GM19239 (cell line): Measurements from ENCODE around the gene HLCS.

ENCODE experiments used
- DNase-seq: peaks from one replicate; pipeline ENCODE4 v3.0.0; 2011; ENCODE audit warnings: low spot score; ENCODE audit not compliant: insufficient read length
- FAIRE-seq: peaks from 2 replicates; lab custom pipeline; 2011; peaks lifted over from hg19 to GRCh38; lab: Jason Lieb, UNC

The HLCS gene

DNA sequence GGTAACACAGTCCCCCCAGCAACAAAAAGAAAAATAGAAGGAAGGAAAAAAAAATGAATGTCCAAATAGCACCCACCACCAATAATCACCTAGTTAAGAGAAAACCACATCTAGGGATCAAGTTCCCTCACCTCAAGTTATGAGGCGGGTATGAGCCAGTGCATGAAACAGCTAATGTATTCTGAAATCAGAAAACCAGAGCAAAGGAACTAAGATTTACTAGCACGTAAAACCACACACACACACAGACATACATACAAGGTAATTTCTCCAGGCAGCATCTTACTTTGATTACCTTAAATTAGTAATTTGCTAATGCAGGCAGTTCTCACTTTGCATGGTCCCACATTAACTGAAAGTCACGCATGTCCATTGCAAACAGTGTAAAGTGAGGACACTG is 109.8 kb downstream of the HLCS start:
- DNase-seq (no peak), FAIRE-seq (no peak)

DNA sequence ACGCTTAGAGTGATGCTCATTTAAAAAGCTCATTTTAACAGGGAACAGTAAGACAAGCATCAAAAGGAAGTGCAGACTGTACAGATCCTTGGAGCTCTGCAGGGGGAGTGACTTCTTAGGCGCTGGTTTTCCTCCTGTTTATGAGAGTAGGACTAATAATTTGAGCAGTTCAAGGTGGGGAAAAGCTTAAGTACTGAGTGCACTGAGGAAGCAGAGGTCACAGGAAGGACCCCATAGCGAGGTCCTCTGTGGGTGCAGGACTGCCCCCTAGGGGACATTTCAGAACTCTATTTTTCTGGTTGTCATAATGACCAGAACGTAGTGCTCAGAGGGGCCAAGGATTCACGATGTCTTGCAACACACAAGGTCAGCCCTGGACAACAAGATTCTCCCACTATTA is 112.1 kb downstream of the HLCS start:
- FAIRE-seq (no peak), DNase-seq (peak; percentile 15)

DNA sequence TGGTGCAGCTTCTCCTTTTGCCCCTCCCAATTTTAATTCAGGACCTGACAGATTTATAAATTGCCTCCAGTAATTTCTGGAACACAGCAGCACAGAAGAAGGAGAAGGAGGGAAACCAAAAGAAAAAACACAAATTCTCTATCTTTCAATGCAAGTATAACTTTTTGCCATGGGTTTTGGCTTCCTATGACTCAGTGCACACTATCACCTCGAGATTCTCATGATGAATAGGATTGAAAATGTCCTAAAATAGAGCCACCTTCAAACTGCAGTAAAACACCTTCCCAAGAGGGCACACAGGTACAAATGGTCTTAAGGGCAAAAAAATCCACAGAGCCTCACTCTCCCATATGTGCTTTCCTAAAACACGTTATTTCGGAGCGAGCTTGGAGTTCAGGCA is 113.6 kb downstream of the HLCS start:
- FAIRE-seq (no peak), DNase-seq (no peak)

DNA sequence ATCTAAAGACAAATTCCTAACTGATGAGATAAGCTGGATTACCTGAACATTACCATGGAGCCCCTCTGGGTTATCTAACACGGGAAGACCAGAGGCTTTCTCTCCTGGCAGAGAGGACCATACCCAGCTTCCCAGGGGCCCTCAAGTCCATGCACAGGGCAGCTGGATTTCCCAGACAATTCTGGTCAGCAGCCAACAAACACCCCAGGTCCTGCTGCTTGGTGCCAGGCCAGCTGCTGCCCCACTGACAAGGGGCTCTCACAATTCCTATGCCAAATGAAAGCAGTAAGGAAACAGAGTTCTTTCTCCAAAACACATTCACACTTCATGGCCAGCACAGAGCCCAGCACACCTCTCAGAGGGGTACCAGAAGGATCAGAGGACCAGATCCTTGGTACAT is 114.2 kb downstream of the HLCS start:
- FAIRE-seq (no peak), DNase-seq (no peak)

DNA sequence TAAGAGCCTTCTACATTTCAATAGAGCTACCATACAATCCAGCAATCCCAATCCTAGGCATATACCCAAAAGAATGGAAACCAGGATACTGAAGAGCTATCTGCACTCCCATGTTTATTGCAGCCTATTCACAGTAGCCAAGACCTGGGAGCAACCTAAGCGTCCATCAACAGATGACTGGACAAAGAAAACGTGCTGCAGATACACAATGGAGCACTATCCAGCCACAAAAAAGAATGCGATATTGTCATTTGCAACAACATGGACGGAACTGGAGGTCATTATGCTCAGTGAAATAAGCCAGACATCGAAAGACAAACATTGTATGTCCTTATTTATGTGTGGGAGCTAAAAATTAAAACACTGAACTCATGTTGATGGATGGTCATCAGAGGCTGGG is 115.3 kb downstream of the HLCS start:
- FAIRE-seq (no peak), DNase-seq (no peak)

DNA sequence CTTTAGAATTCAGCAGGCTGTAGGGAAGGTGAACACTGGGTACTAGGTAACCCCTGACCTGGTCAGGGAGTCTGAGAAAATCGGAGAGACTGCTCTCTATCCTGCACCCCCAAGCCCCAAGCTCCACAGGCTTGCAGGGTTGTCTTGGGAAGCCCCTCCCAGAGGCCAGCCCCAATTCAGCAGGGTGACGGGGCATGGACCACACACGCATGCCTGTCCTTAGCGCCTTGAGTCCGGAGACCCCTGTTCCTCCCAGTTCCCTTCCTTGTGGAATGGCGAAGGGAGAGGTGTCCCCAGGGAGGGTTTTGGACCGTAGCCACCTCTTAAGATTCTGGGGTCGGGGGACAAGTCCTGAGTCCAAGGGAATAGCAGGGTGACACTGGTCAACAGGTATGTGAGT is 116.1 kb downstream of the HLCS start:
- FAIRE-seq (no peak), DNase-seq (no peak)

DNA sequence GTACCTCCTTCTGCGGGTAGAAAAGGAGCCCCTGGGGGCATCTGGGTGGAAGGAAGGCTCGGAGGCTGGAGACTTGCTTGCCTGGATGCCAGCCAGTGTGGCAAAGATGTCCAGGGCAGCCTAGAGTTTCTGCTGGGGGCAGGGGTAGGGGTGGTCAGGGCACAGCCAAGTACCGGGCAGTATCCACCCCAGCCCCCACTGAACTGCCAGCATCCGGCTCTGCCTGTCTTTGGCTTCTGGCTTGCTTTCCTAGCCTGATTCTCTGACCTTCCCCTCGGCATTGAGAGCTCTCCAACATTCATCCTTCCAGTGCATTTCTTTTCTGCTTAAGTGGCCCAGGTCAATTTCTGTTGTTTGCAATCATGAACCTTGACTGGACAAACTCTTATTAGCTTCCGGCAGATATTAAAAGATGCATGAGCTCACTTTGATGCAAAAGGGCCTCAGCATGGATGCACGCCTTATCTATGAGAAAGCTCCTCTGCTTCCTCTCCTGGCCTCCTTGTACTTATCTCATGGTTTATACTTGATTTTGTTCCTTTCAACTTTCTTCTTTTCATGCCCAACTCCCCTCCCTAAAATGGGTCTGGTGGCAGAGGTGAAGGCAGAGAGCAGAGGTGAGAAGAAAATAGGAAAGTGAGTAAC is 116.9 kb downstream of the HLCS start:
- DNase-seq: no peak
- FAIRE-seq: no peak

DNA sequence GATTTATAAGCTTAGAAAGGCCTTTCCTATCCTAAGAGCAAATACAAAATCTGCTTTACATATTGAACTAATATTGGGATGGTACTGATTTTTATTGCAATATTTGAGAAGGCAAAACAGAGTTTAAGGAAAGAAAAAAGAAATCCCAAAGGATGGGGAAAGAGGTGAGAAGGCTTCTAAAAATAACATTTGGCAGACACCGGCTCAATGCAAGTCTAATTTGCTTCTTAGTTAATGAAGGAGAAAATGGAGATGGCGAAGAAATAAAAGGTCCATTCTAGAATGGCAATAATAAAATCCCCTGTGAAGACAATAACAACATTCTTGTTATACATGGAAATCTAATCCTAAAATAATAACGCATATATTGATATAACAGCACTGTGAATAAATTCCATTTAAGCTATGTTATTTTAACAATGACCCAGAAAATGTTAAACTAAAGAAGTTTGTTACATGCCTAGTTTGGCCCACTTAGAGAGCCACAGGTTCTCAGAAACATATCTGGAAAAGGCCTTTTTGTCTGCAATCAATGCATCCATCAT is 117.7 kb downstream of the HLCS start:
- no peak for FAIRE-seq
- DNase-seq: no peak

DNA sequence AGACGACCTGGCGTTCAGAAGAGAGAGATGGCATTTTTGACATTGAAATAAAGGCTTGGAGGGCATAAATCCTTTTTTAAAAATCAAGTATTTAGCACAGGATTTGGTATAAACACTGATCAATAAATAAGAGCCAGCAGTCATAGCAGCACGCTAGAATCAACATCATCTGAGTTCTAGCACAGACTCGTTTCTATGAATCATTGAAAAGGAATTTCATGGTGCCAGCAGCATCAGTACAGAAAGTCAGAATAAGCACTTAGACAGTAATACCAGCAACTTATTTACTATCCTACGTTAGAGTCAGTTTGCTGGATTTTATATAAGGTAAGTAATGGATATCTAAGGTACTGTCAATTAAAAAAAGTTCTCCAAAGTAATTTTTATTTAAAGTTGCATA is 119.3 kb downstream of the HLCS start:
- no peak for DNase-seq
- no peak for FAIRE-seq

DNA sequence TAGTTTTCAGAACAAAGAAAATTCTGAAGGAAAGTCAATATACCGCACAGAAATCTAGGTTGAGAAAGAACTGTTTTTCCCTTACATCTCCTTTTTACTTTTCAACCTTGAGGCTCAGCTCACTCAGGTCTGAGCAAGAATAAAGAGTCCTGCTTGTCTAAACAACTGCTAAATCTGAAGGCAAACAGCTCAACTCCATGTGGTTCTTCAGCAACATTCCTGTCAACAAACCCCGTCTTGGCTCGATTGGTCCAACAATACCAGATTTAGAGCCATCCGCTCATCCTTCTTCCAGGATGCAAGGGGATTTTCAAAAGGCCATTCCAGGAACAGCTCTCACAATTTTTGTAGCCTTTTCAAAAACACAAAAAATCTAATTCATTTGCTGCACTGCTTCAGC is 119.8 kb downstream of the HLCS start:
- FAIRE-seq (no peak), DNase-seq (no peak)

DNA sequence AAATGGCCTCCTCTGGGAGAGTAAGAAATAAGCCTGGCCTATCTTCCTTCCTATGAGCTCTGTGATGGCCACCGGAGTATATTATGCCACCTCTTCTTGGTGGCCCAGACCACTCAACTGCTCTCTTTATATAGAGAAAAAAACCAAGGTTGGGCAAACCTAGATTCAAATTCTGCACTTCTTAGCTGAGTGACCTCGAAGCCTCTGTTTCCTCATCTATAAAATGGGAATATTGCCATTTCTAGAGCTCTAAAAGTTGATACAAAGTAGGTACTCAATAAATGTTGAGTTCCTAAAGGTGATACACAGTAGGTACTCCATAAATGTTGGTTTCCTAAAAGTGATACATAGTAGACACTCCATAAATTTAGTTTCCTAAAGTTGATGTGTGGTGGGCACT is 120.7 kb downstream of the HLCS start:
- DNase-seq (no peak), FAIRE-seq (no peak)

DNA sequence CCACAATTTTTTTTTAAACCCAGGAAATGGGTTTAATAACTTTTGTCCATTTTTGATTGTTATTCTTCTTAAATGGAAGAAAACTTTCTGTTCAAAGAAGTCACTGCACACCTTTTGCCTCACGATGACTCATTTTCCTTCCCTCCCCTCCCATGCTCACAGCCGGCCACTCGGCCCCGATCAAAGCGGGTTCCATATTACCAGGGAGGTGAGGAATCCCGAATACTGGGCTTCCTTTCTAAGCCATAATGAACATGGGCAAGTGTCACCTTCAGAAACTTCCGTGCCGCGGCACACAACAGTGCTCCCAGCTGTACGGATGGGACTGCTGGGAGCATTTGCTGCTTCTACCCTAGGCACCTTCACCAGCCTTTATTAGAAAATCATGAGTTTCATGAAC is 121.4 kb downstream of the HLCS start:
- no peak for DNase-seq
- no peak for FAIRE-seq

DNA sequence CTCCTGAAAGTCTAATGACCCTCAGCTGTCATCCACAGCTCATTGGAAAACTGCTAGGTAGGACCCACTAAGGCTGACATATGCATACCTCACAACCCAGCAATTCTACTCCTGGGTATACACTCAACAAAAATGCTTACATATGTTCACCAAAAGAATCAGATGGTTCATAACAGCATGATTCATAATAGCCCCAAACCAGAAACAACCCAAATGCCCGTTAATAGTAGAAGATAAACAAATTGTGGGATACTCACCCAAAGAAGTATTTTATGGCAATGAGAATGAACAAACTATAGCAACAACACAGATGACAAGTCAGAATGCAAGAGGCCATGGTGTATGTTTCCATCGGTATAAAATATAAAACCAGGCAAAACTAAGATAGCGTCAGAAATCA is 124.6 kb downstream of the HLCS start:
- FAIRE-seq (no peak), DNase-seq (no peak)

DNA sequence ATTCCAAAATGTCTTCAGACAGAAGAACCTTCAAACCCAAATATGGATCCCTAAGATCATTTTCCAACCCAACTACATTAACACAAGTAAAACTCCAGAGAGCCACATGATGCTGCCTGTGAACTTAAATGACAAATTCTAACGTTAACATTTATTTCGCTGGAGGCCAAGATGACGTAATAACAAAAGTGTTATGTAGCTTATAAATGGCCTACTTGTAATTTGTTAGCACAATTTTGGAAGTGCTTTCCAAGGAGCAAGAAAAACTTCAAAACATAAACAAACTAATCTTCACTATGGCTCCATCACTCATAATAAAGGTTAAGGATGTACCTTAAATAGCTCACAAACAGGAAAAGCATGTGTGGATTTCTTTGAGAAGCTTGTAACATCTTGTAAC is 126.7 kb downstream of the HLCS start:
- FAIRE-seq (no peak), DNase-seq (no peak)

DNA sequence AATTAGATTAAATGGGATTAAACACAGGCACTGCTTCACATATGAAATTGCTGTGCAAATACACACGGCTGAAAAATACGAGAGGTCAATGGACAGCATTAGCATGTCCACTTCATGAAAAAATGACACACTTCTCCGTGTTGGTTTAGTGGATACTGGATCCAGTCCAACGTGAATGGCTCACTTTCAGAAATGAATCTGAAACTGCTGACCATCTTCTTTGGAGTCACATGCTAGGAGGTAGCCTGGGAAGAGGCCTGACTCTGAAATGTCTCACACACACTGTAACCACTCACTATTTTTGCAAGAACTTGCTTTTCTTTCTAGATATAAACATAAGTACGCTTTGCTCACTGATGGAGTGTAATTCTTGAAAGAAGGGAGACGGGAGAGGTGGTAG is 127.3 kb downstream of the HLCS start:
- DNase-seq: no peak
- FAIRE-seq: no peak

DNA sequence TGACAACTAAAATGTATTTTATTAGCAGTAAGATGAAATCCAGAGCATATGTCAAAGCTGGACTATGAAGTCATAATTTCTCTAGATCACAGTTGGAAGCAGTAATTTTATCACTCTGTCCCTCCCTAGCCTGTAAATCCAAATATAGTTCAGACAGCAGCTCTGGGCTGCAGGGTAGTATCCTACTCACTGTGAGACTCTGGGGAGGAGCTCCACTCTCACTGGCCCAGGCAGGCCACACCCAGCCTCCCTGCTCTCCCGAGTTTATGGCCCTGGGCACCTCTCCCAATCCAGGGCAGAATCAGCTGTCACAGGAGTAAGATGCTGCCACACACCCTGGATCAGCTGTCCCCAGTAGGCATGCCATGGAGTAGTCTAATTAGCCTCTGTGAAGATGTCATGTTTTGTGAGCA is 131.1 kb downstream of the HLCS start:
- DNase-seq: no peak
- no peak for FAIRE-seq

DNA sequence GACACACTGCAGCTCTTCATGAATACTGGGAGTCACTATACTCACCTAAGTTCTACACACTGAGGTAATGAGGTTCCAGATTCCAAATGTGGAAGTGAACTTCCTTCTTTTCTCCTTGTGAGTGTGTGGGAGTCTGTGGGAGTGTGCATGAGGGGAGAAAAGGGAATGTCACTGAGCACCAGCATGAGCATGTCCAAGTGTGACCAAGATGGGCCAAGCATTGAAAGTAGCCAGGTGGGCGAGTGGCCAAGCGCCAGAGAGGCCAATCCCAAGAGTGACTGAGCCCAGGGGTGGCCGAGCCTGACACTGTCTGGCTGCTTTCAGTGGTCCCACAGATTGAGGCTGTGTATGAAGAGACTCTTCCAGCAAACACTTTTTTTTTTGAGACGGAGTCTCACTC is 132.3 kb downstream of the HLCS start:
- DNase-seq (no peak), FAIRE-seq (no peak)

DNA sequence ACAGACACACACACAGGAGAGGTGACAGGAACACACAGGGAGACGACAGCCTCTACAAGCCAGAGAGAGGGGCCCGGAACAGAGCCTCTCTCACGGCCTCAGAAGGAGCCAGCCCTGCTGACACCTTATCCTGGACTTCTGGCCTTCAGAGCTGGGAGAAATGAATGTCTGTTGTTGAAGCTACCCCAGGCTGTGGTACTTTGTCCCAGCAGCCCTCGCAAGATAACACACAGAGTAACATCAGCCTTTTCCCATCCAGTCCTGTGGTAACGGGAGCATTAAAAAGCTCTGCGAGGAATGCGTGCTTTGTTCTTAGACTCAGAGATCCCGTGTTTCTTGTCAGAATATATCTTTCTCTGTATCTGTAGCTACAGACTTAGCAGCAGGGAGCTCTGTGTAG is 136.4 kb downstream of the HLCS start:
- no peak for FAIRE-seq
- no peak for DNase-seq

DNA sequence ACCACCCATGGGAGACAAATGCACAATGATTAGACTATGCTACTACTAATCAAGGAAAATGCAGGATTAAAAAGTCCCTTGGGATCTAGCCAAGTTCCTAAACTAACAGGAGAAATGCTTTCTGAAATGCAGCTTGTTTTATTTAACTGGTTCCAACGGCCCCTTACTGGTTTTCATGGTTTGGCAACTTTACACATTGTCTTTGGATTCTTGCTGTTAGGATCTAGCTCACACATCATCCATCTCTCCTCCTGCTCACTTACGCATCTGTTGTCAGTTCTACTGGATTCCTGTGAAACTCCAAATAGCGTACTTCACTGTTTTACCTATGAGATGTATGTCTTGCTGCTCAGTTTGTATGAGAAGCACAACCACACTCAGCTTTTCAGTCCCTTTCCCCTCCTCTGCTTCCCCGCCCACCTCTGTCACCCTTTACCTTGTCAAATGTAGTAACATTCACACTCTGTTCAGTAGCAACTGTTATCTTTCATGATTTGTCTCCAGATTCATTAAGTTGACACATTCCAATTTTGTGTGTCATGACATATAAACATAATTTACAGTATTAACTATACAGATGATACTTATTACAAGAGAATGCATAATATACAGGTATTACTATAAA is 137.5 kb downstream of the HLCS start:
- no peak for FAIRE-seq
- DNase-seq: no peak

DNA sequence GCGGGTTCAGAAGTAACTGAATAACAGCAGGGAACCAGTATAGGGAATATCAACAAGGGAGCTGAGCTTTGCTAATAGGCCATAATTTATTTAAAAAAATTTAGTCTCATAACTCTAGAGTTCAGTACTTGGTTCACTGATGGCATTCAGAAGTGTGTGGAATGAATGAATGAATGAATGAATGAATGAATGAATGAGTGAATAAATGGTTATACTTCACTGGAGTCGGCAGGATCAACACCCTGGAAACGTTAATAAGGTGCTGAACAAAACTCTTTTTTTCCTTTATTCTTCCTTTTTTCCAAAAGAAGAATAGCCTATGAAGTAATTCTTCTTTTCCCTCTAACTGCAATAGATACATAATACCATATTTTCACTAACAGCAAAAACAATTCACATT is 138.3 kb downstream of the HLCS start:
- DNase-seq (no peak), FAIRE-seq (no peak)

DNA sequence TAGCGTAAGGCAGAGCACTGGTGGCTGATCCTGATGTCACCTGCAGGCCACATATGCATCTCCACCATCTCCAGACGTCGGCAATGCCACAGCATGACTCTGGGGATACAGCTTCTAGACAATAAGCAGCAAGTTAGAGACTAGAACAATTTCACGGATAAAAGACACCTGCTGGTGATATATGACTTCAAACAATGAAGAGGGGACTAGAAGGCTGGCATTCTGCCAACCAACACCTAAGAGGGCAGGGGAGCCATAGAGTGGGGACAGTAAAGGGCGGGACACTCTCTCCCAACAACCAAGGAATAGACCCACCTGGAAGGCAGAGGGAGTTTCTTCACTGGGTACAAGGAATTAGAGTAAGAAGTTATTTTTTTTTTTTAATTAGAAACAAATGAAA is 140.8 kb downstream of the HLCS start:
- FAIRE-seq (no peak), DNase-seq (no peak)

DNA sequence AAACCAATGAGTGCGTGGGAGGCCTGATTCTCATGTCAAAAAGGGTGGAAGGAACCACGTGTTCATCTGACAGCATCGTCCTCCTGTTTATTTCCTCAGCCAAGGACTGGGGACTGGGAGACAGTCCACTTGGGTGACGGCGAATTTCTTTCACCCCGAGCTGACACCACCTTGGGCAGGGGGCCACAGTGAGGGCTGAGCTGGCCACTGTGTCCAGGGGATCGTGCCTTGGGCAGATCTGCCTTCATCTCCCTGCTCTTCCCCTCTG is 145.5 kb downstream of the HLCS start:
- DNase-seq: no peak
- FAIRE-seq: no peak
